SK-N-SH treated with all-trans-retinoic acid at 6 μM for 48 hours (cell line): ENCODE measurements around the gene SELENON.

Experiments used
- ATAC-seq: fragments of 200-7000 bp; cut with Tn5 transposase; 3 replicates; pipeline ENCODE4 v1.9.1; 2020; ENCODE audit warnings: mild to moderate bottlenecking, moderate library complexity
- ARNTL ChIP-seq: fragments of 450-650 bp; formaldehyde crosslinking; IDR thresholded peaks from 2 replicates; pipeline ENCODE4 v1.5.0; 2020; ENCODE audit warnings: low read depth, mild to moderate bottlenecking, moderate library complexity, borderline replicate concordance
- CREB5 ChIP-seq: fragments of 250-450 bp; sonication (Bioruptor Pico); IDR thresholded peaks from 2 replicates; pipeline ENCODE4 v1.5.1; 2020; ENCODE audit warnings: low read depth, mild to moderate bottlenecking, moderate library complexity
- CSDC2 ChIP-seq: fragments of 250-450 bp; sonication (Bioruptor Pico); IDR thresholded peaks from 2 replicates; pipeline ENCODE4 v1.5.0; 2020; ENCODE audit warnings: mild to moderate bottlenecking, moderate library complexity
- CSRNP3 ChIP-seq: fragments of 250-450 bp; sonication (Bioruptor Pico); IDR thresholded peaks from 2 replicates; pipeline ENCODE4 v1.5.1; 2021; ENCODE audit warnings: mild to moderate bottlenecking, moderate library complexity
- ESRRG ChIP-seq: fragments of 250-450 bp; sonication (Bioruptor Pico); IDR thresholded peaks from 2 replicates; pipeline ENCODE4 v1.6.1; 2021; ENCODE audit warnings: mild to moderate bottlenecking
- GLIS3 ChIP-seq: fragments of 250-450 bp; sonication (Bioruptor Pico); IDR thresholded peaks from 2 replicates; pipeline ENCODE4 v1.5.0; 2020; ENCODE audit warnings: mild to moderate bottlenecking, moderate library complexity
- OSR1 ChIP-seq: fragments of 250-450 bp; sonication (Bioruptor Pico); IDR thresholded peaks from 2 replicates; pipeline ENCODE4 v1.8.0; 2022; ENCODE audit warnings: moderate library complexity, mild to moderate bottlenecking, inconsistent platforms
- PATZ1 ChIP-seq: fragments of 250-450 bp; sonication (Bioruptor Pico); IDR thresholded peaks from 2 replicates; pipeline ENCODE4 v1.8.0; 2020; ENCODE audit warnings: mild to moderate bottlenecking, moderate library complexity, borderline replicate concordance
- POU6F1 ChIP-seq: fragments of 250-450 bp; sonication (Bioruptor Pico); IDR thresholded peaks from 2 replicates; pipeline ENCODE4 v1.8.0; 2021; ENCODE audit warnings: low read depth, mild to moderate bottlenecking, moderate library complexity, borderline replicate concordance
- PPARA ChIP-seq: fragments of 250-450 bp; sonication (Bioruptor Pico); IDR thresholded peaks from 2 replicates; pipeline ENCODE4 v1.5.0; 2020; ENCODE audit warnings: mild to moderate bottlenecking, borderline replicate concordance
- RARB ChIP-seq: fragments of 250-450 bp; sonication (Bioruptor Pico); IDR thresholded peaks from 2 replicates; pipeline ENCODE4 v1.8.0; 2021; ENCODE audit warnings: mild to moderate bottlenecking, moderate library complexity
- SNAI2 ChIP-seq: fragments of 250-450 bp; sonication (Bioruptor Pico); IDR thresholded peaks from 2 replicates; pipeline ENCODE4 v1.5.0; 2020; ENCODE audit warnings: mild to moderate bottlenecking, moderate library complexity
- TCF4 ChIP-seq: fragments of 250-450 bp; sonication (Bioruptor Pico); IDR thresholded peaks from 2 replicates; pipeline ENCODE4 v1.8.0; 2021; ENCODE audit warnings: mild to moderate bottlenecking, moderate library complexity, borderline replicate concordance
- TOX ChIP-seq: fragments of 250-450 bp; sonication (Bioruptor Pico); IDR thresholded peaks from 2 replicates; pipeline ENCODE4 v1.8.0; 2021; ENCODE audit warnings: mild to moderate bottlenecking, moderate library complexity, borderline replicate concordance
- TSHZ2 ChIP-seq: fragments of 250-450 bp; sonication (Bioruptor Pico); IDR thresholded peaks from 2 replicates; pipeline ENCODE4 v1.5.0; 2020; ENCODE audit warnings: mild to moderate bottlenecking, moderate library complexity
- ZC3H10 ChIP-seq: fragments of 250-450 bp; sonication (Bioruptor Pico); IDR thresholded peaks from 2 replicates; pipeline ENCODE4 v1.5.1; 2021; ENCODE audit warnings: mild to moderate bottlenecking, moderate library complexity
- ZFP3 ChIP-seq: fragments of 250-450 bp; sonication (Bioruptor Pico); IDR thresholded peaks from 2 replicates; pipeline ENCODE4 v1.5.0; 2020; ENCODE audit warnings: mild to moderate bottlenecking, moderate library complexity
- ZFP30 ChIP-seq: fragments of 450-650 bp; formaldehyde crosslinking; IDR thresholded peaks from 2 replicates; pipeline ENCODE4 v1.5.0; 2022; ENCODE audit warnings: mild to moderate bottlenecking, moderate library complexity
- ZNF8 ChIP-seq: fragments of 450-650 bp; formaldehyde crosslinking; IDR thresholded peaks from 2 replicates; pipeline ENCODE4 v1.5.0; 2020; ENCODE audit warnings: mild to moderate bottlenecking, moderate library complexity

Gene SELENON

GRCh38 chr1:25864434-25864833, 64.4 kb downstream of the SELENON start:
- TF ChIP-seq GLIS3 (CRISPR knock-in tag) = no peak
- no peak for TF ChIP-seq TOX (CRISPR knock-in tag)
- TF ChIP-seq TCF4 (CRISPR knock-in tag) = no peak
- no peak for TF ChIP-seq CREB5
- TF ChIP-seq POU6F1 (CRISPR knock-in tag) = no peak
- no peak for TF ChIP-seq PPARA (CRISPR knock-in tag)
- TF ChIP-seq RARB (CRISPR knock-in tag) = no peak
- no peak for TF ChIP-seq OSR1
- TF ChIP-seq SNAI2 (CRISPR knock-in tag) = no peak
- TF ChIP-seq TSHZ2 = no peak
- no peak for TF ChIP-seq PATZ1
- TF ChIP-seq ESRRG (CRISPR knock-in tag) = no peak
- TF ChIP-seq CSDC2 (CRISPR knock-in tag) = no peak
- no peak for TF ChIP-seq ZFP30 (CRISPR knock-in tag)
- TF ChIP-seq ZNF8 (CRISPR knock-in tag) = no peak
- ATAC-seq = no peak

GRCh38 chr1:25866288-25866687, 66.3 kb downstream of the SELENON start:
- ATAC-seq = no peak
- TF ChIP-seq ZNF8 (CRISPR knock-in tag) (no peak), TCF4 (CRISPR knock-in tag) (no peak), ARNTL (CRISPR knock-in tag) (no peak), ZFP30 (CRISPR knock-in tag) (no peak), PATZ1 (no peak)

GRCh38 chr1:25867210-25867991, 67.4 kb downstream of the SELENON start:
- ATAC-seq = no peak
- TF ChIP-seq RARB (CRISPR knock-in tag) (no peak), SNAI2 (CRISPR knock-in tag) (no peak), TCF4 (CRISPR knock-in tag) (no peak), ZFP3 (CRISPR knock-in tag) (no peak), PATZ1 (no peak), TOX (CRISPR knock-in tag) (no peak), ARNTL (CRISPR knock-in tag) (no peak), POU6F1 (CRISPR knock-in tag) (no peak), ZC3H10 (no peak), CREB5 (no peak), CSDC2 (CRISPR knock-in tag) (no peak), PPARA (CRISPR knock-in tag) (no peak), CSRNP3 (CRISPR knock-in tag) (no peak)
